MM.1S (cell line): ENCODE results near the gene CHST13.

ENCODE experiments used
- DNase-seq: peaks from one replicate; pipeline ENCODE4 v3.0.0-alpha.2; 2015
- H2AFZ ChIP-seq: fragments of 300-600 bp; sonication (generic); 2 replicates; pipeline ENCODE4 v1.6.0; 2016; ENCODE audit warnings: antibody characterized with exemption, low read length
- H3F3A ChIP-seq: fragments of 300-600 bp; sonication (generic); 2 replicates; pipeline ENCODE4 v1.6.1; 2016; ENCODE audit warnings: mild to moderate bottlenecking, antibody characterized with exemption, low read length, moderate library complexity, mixed read lengths; ENCODE audit not compliant: insufficient read depth
- H3K27ac ChIP-seq: fragments of 300-600 bp; sonication (generic); 2 replicates; pipeline ENCODE4 v1.5.1; 2016; ENCODE audit warnings: mild to moderate bottlenecking, low read length
- H3K27me3 ChIP-seq: fragments of 300-600 bp; sonication (generic); replicated peaks from 2 replicates; pipeline ENCODE4 v1.6.0; 2016; ENCODE audit warnings: low read length; ENCODE audit not compliant: insufficient read depth
- H3K36me3 ChIP-seq: fragments of 300-600 bp; sonication (generic); replicated peaks from 2 replicates; pipeline ENCODE4 v1.6.1; 2016; ENCODE audit warnings: mild to moderate bottlenecking, low read length, mixed read lengths; ENCODE audit not compliant: insufficient read depth
- H3K4me1 ChIP-seq: fragments of 300-600 bp; sonication (generic); 2 replicates; pipeline ENCODE4 v1.6.1; 2016; ENCODE audit warnings: low read length, mixed read lengths
- H3K4me2 ChIP-seq: fragments of 300-600 bp; sonication (generic); 2 replicates; pipeline ENCODE4 v1.6.0; 2016; ENCODE audit warnings: low read depth, low read length
- H3K4me3 ChIP-seq: fragments of 300-600 bp; sonication (generic); 2 replicates; pipeline ENCODE4 v1.5.1; 2016; ENCODE audit warnings: low read length, mixed read lengths
- H3K79me2 ChIP-seq: fragments of 300-600 bp; sonication (generic); 2 replicates; pipeline ENCODE4 v1.6.1; 2016; ENCODE audit warnings: mixed run types, low read length, mixed read lengths
- H3K9ac ChIP-seq: fragments of 300-600 bp; sonication (generic); 2 replicates; pipeline ENCODE4 v1.6.1; 2016; ENCODE audit warnings: low read length, mixed read lengths
- H3K9me2 ChIP-seq: fragments of 300-600 bp; sonication (generic); replicated peaks from 2 replicates; pipeline ENCODE4 v1.6.1; 2016; ENCODE audit warnings: mild to moderate bottlenecking, low read length, mixed read lengths; ENCODE audit not compliant: insufficient read depth
- H3K9me3 ChIP-seq: fragments of 300-600 bp; sonication (generic); replicated peaks from 2 replicates; pipeline ENCODE4 v1.6.1; 2016; ENCODE audit warnings: mild to moderate bottlenecking, low read length, mixed read lengths; ENCODE audit not compliant: insufficient read depth
- H4K20me1 ChIP-seq: fragments of 300-600 bp; sonication (generic); 2 replicates; pipeline ENCODE4 v1.6.1; 2016; ENCODE audit warnings: mild to moderate bottlenecking, low read length, moderate library complexity, mixed read lengths; ENCODE audit not compliant: insufficient read depth
- EZH2 ChIP-seq: fragments of 300-600 bp; sonication (generic); optimal IDR thresholded peaks from 2 replicates; pipeline ENCODE3; 2017; ENCODE audit warnings: low read depth, mild to moderate bottlenecking, antibody characterized with exemption, low read length, mixed read lengths
- EZH2phosphoT487 ChIP-seq: fragments of 300-600 bp; sonication (generic); IDR thresholded peaks from 2 replicates; pipeline ENCODE4 v1.6.1; 2018; ENCODE audit warnings: antibody characterized with exemption, low read length
- TF ChIP-seq, protein P1 (sequence below): fragments of 300-600 bp; sonication (generic); IDR thresholded peaks from 2 replicates; pipeline ENCODE4 v1.5.1; 2016; ENCODE audit warnings: antibody characterized with exemption, low read length, mixed read lengths

CHST13 gene

GRCh38 chr3:126545544-126545943, 21.6 kb downstream of the CHST13 start:
- H3K4me3 ChIP-seq, result no peak overlapping the region
- TF ChIP-seq, protein P1, sequence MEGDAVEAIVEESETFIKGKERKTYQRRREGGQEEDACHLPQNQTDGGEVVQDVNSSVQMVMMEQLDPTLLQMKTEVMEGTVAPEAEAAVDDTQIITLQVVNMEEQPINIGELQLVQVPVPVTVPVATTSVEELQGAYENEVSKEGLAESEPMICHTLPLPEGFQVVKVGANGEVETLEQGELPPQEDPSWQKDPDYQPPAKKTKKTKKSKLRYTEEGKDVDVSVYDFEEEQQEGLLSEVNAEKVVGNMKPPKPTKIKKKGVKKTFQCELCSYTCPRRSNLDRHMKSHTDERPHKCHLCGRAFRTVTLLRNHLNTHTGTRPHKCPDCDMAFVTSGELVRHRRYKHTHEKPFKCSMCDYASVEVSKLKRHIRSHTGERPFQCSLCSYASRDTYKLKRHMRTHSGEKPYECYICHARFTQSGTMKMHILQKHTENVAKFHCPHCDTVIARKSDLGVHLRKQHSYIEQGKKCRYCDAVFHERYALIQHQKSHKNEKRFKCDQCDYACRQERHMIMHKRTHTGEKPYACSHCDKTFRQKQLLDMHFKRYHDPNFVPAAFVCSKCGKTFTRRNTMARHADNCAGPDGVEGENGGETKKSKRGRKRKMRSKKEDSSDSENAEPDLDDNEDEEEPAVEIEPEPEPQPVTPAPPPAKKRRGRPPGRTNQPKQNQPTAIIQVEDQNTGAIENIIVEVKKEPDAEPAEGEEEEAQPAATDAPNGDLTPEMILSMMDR, result no peak
- no peak overlapping the region for H3K27ac ChIP-seq
- no peaks in the 10 kb centered on the region for H4K20me1 ChIP-seq
- no peaks in the 10 kb centered on the region for H3F3A ChIP-seq
- no peak for DNase-seq
- H2AFZ ChIP-seq, result no peak overlapping the region
- no peaks in the 10 kb centered on the region for H3K79me2 ChIP-seq
- peaks cover 6% of the 10 kb centered on the region; the same call in 1 of the 2 replicates for H3K27me3 ChIP-seq
- no peaks in the 10 kb centered on the region for H3K36me3 ChIP-seq
- no peaks in the 10 kb centered on the region for H3K9me3 ChIP-seq
- no peak overlapping the region for H3K9ac ChIP-seq
- H3K9me2 ChIP-seq, result no peaks in the 10 kb centered on the region
- no peak overlapping the region for H3K4me2 ChIP-seq
- no peaks in the 10 kb centered on the region for H3K4me1 ChIP-seq

GRCh38 chr3:126546013-126546412, 22.1 kb downstream of the CHST13 start:
- Histone ChIP-seq H3F3A (no peaks in the 10 kb centered on the region), H3K79me2 (no peaks in the 10 kb centered on the region), H2AFZ (no peak overlapping the region), H3K27ac (no peak overlapping the region), H3K9me3 (no peaks in the 10 kb centered on the region), H3K4me2 (no peak overlapping the region), H3K36me3 (no peaks in the 10 kb centered on the region), H3K9me2 (no peaks in the 10 kb centered on the region), H3K4me3 (no peak overlapping the region), H3K4me1 (no peaks in the 10 kb centered on the region), H3K27me3 (peaks cover 6% of the 10 kb centered on the region; the same call in 1 of the 2 replicates), H3K9ac (no peak overlapping the region), H4K20me1 (no peaks in the 10 kb centered on the region)
- TF ChIP-seq EZH2phosphoT487 (no peak), EZH2 (no peak)
- TF ChIP-seq, protein P1, result no peak
- DNase-seq, result no peak

DNA sequence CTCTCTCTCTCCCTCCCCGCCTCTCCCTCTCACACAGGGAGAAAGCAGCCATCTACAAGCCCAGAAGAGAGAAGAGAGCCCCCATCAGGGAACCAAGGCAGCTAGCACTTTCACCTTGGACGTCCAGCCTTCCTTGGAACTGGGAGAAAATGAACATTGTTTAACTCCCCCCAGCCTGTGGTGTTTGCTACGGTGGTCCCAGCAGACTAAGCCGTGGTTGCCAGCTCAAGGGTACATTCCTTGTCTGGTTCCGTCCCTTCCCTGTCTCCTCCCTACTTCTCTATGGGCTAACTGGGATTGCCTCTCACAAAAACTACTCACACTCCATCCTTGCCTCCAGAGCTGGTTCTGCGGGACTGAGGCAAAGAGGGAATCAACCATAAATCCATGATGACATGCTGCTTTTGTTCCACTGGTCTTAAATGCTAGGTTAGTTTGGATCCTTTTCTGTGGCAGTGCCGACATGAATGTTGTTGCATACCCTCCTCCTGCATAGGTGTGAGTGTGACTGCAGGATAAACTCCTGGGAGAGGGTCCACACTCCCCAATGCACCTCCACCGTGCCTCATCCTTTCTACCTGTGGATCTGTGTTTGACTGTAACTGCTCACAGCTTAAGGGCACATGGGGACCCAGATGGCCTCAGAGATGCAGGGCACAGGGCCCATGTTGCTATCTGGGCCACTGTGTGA, 22.7 kb downstream of the CHST13 start:
- H3K36me3 ChIP-seq, result no peaks in the 10 kb centered on the region
- no peaks in the 10 kb centered on the region for H3K9me3 ChIP-seq
- no peaks in the 10 kb centered on the region for H3K4me1 ChIP-seq
- H3K9ac ChIP-seq, result no peak overlapping the region
- no peaks in the 10 kb centered on the region for H4K20me1 ChIP-seq
- H3K27ac ChIP-seq, result no peak overlapping the region
- TF ChIP-seq, protein P1, result no peak
- TF ChIP-seq EZH2phosphoT487 (no peak), EZH2 (no peak)
- H3K4me2 ChIP-seq, result no peak overlapping the region
- DNase-seq, result no peak
- no peaks in the 10 kb centered on the region for H3K9me2 ChIP-seq
- H3K79me2 ChIP-seq, result no peaks in the 10 kb centered on the region
- H3K4me3 ChIP-seq, result no peak overlapping the region
- H3K27me3 ChIP-seq, result peaks cover 6% of the 10 kb centered on the region; the same call in 1 of the 2 replicates
- H2AFZ ChIP-seq, result no peak overlapping the region
- no peaks in the 10 kb centered on the region for H3F3A ChIP-seq
